HG03342 (cell line): ENCODE results near the gene CCDC32.

Experiments used
- ATAC-seq: cut with Tn5 transposase; IDR thresholded peaks from one replicate; pipeline ENCODE4 v1.9.1; 2021; ENCODE audit warnings: mild to moderate bottlenecking, moderate library complexity; ENCODE audit not compliant: unreplicated experiment

Gene CCDC32

GRCh38 chr15:40567111-40567510 is 2.3 kb upstream of the CCDC32 start:
- no peak for ATAC-seq

- ATAC-seq = no peak
Observed at GRCh38 chr15:40565333-40566238, 744 bp upstream of the CCDC32 start.

- no peak for ATAC-seq
Observed at GRCh38 chr15:40563426-40563825, 1.4 kb downstream of the CCDC32 start.

GRCh38 chr15:40562691-40563090 is 2.2 kb downstream of the CCDC32 start:
- ATAC-seq = no peak

- no peak for ATAC-seq
Observed at GRCh38 chr15:40558952-40559742, 5.7 kb downstream of the CCDC32 start.

- ATAC-seq = no peak
Observed at GRCh38 chr15:40555876-40556275, 9.0 kb downstream of the CCDC32 start.

GRCh38 chr15:40554161-40554525 is 10.7 kb downstream of the CCDC32 start:
- no peak for ATAC-seq

GRCh38 chr15:40550341-40551037 is 14.4 kb downstream of the CCDC32 start:
- peak; percentile 74 for ATAC-seq

- ATAC-seq = peak; percentile 4
Observed at GRCh38 chr15:40549894-40550293, 14.9 kb downstream of the CCDC32 start.

- ATAC-seq = no peak
Observed at GRCh38 chr15:40548610-40549009, 16.2 kb downstream of the CCDC32 start.

GRCh38 chr15:40545457-40545856 is 19.4 kb downstream of the CCDC32 start:
- ATAC-seq = no peak

GRCh38 chr15:40543631-40544294 is 21.1 kb downstream of the CCDC32 start:
- peak; percentile 74 for ATAC-seq

- no peak for ATAC-seq
Observed at GRCh38 chr15:40543082-40543481, 21.8 kb downstream of the CCDC32 start.

- ATAC-seq = no peak
Observed at GRCh38 chr15:40538976-40539375, 25.9 kb downstream of the CCDC32 start.

GRCh38 chr15:40536501-40536900 is 28.3 kb downstream of the CCDC32 start:
- no peak for ATAC-seq

- no peak for ATAC-seq
Observed at GRCh38 chr15:40534371-40534770, 30.5 kb downstream of the CCDC32 start.

- ATAC-seq = no peak
Observed at GRCh38 chr15:40533763-40534364, 31.0 kb downstream of the CCDC32 start.

GRCh38 chr15:40528801-40529200 is 36.0 kb downstream of the CCDC32 start:
- no peak for ATAC-seq

GRCh38 chr15:40525855-40526254 is 39.0 kb downstream of the CCDC32 start:
- ATAC-seq = no peak

GRCh38 chr15:40523611-40524010 is 41.2 kb downstream of the CCDC32 start:
- no peak for ATAC-seq
